Measurements from ENCODE around the gene B4GALT7.

Gene B4GALT7, protein sequence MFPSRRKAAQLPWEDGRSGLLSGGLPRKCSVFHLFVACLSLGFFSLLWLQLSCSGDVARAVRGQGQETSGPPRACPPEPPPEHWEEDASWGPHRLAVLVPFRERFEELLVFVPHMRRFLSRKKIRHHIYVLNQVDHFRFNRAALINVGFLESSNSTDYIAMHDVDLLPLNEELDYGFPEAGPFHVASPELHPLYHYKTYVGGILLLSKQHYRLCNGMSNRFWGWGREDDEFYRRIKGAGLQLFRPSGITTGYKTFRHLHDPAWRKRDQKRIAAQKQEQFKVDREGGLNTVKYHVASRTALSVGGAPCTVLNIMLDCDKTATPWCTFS

GRCh38 chr5:177599731-177600507 lies at the start of gene B4GALT7:
Gene B4GALT7, plus strand, starts transcription at chr5:177600132. Its CDS starts 79 bp downstream, at chr5:177600211.
- H3K36me3 ChIP-seq (ENCODE audit: insufficient read depth, low read length): no peaks in the 10 kb centered on the region; the same call in 1 of the 2 replicates
- peaks cover 4% of the 10 kb centered on the region for H4K20me1 ChIP-seq (ENCODE audit: insufficient read depth, low read length, poor library complexity, severe bottlenecking)

GRCh38 chr5:177552839-177553455 lies 47.0 kb upstream of the B4GALT7 start:
- H3K4me1 ChIP-seq (ENCODE audit: insufficient read depth, low read length, poor library complexity, severe bottlenecking): peaks cover 25% of the 10 kb centered on the region
- H3K27me3 ChIP-seq (ENCODE audit: insufficient read depth, low read length, poor library complexity, severe bottlenecking): no peaks in the 10 kb centered on the region
- TF ChIP-seq CTCF (conservative IDR thresholded peaks at IDR 0.05; ENCODE audit: low read length) (no peak), EZH2phosphoT487 (IDR thresholded peaks at IDR 0.05; ENCODE audit: borderline replicate concordance) (no peak)
- H3K9me2 ChIP-seq (replicated peaks; ENCODE audit: low read depth, low read length): no peaks in the 10 kb centered on the region
- H3K9ac ChIP-seq (ENCODE audit: low read depth, low read length, poor library complexity, severe bottlenecking): peak overlapping the region; percentile 77
- no peaks in the 10 kb centered on the region for H3K36me3 ChIP-seq (ENCODE audit: insufficient read depth, low read length)
- no peaks in the 10 kb centered on the region for H3K9me3 ChIP-seq (ENCODE audit: insufficient read depth, low read depth, low read length)
- peak overlapping the region; percentile 86 for H3K4me2 ChIP-seq (ENCODE audit: low read depth, low read length, poor library complexity, severe bottlenecking)
- no peak overlapping the region for H2AFZ ChIP-seq (ENCODE audit: low read length)
- H4K20me1 ChIP-seq (ENCODE audit: insufficient read depth, low read length, poor library complexity, severe bottlenecking): peaks cover 15% of the 10 kb centered on the region
- H3K79me2 ChIP-seq (ENCODE audit: insufficient read depth, low read length): peaks cover 39% of the 10 kb centered on the region
- H3K4me3 ChIP-seq (ENCODE audit: low read length, poor library complexity, severe bottlenecking): peak overlapping the region; percentile 79
- H3F3A ChIP-seq (ENCODE audit: low read depth): no peaks in the 10 kb centered on the region

More at GRCh38 chr5:177599731-177600507, at the start of gene B4GALT7:
- H3K4me1 ChIP-seq (ENCODE audit: insufficient read depth, low read length, poor library complexity, severe bottlenecking): peaks cover 5% of the 10 kb centered on the region
- no peaks in the 10 kb centered on the region for H3K9me3 ChIP-seq (ENCODE audit: insufficient read depth, low read depth, low read length)
- H3K9ac ChIP-seq (ENCODE audit: low read depth, low read length, poor library complexity, severe bottlenecking): peak within 1 kb of the TSS; percentile 79
- TF ChIP-seq CTCF (conservative IDR thresholded peaks at IDR 0.05; ENCODE audit: low read length): no peak
- TF ChIP-seq EZH2phosphoT487 (IDR thresholded peaks at IDR 0.05; ENCODE audit: borderline replicate concordance): no peak
- H3K9me2 ChIP-seq (replicated peaks; ENCODE audit: low read depth, low read length): no peaks in the 10 kb centered on the region
- H3K4me3 ChIP-seq (ENCODE audit: low read length, poor library complexity, severe bottlenecking): peak within 1 kb of the TSS; percentile 92
- no peaks in the 10 kb centered on the region for H3K27me3 ChIP-seq (ENCODE audit: insufficient read depth, low read length, poor library complexity, severe bottlenecking)
- peaks cover 8% of the 10 kb centered on the region; the same call in 1 of the 2 replicates for H3K79me2 ChIP-seq (ENCODE audit: insufficient read depth, low read length)
- H3K4me2 ChIP-seq (ENCODE audit: low read depth, low read length, poor library complexity, severe bottlenecking): peak within 1 kb of the TSS; percentile 92
- H2AFZ ChIP-seq (ENCODE audit: low read length): peak within 1 kb of the TSS; percentile 88
- H3F3A ChIP-seq (ENCODE audit: low read depth): no peaks in the 10 kb centered on the region

DNA sequence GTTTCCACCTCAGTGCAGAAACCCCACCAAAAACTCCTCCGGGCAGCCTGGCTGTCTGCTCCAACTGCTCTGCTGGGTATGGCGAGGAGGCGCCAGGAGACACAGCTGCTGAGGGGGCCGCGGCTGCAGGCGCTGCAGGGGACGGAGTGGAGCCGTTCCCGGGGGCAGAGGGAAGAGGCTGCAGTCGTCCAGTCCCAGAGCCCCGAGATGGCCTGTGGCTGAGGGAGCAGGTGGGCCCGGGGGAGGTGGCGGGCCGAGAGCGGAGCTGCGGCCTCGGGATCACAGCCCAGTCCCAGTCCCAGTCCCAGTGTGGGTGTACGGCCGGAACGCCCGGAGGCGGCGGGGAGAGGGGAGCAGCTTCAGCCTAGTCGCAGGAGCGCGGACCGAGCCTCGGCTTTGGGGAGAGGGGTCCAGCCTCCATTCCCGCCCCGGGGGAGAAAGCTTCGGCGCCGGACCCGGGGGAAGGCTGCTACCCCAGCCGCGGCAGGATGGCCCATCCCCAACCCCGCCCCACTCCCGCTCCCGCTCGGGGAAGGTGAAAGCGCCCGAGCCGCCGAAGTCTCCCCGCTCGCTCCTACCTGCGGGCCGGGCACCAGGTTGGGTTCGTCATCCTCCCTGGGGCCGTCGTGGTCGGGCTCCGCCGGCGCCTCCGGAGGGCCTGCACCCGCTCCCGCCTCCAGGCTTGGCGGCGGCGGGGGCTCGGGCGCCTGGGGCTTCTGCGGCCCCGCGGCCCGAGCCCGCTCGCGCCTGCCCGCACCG lies 46.1 kb upstream of the B4GALT7 start:
- H3K4me2 ChIP-seq (ENCODE audit: low read depth, low read length, poor library complexity, severe bottlenecking): peak overlapping the region; percentile 86
- H3K9me2 ChIP-seq (replicated peaks; ENCODE audit: low read depth, low read length): no peaks in the 10 kb centered on the region
- H4K20me1 ChIP-seq (ENCODE audit: insufficient read depth, low read length, poor library complexity, severe bottlenecking): peaks cover 15% of the 10 kb centered on the region
- H3F3A ChIP-seq (ENCODE audit: low read depth): no peaks in the 10 kb centered on the region
- H3K4me3 ChIP-seq (ENCODE audit: low read length, poor library complexity, severe bottlenecking): peak overlapping the region; percentile 79
- H3K27me3 ChIP-seq (ENCODE audit: insufficient read depth, low read length, poor library complexity, severe bottlenecking): no peaks in the 10 kb centered on the region
- peaks cover 25% of the 10 kb centered on the region for H3K4me1 ChIP-seq (ENCODE audit: insufficient read depth, low read length, poor library complexity, severe bottlenecking)
- no peaks in the 10 kb centered on the region for H3K9me3 ChIP-seq (ENCODE audit: insufficient read depth, low read depth, low read length)
- H3K79me2 ChIP-seq (ENCODE audit: insufficient read depth, low read length): peaks cover 39% of the 10 kb centered on the region
- H3K36me3 ChIP-seq (ENCODE audit: insufficient read depth, low read length): no peaks in the 10 kb centered on the region
- no peak for TF ChIP-seq CTCF (conservative IDR thresholded peaks at IDR 0.05; ENCODE audit: low read length)
- no peak for TF ChIP-seq EZH2phosphoT487 (IDR thresholded peaks at IDR 0.05; ENCODE audit: borderline replicate concordance)
- H3K9ac ChIP-seq (ENCODE audit: low read depth, low read length, poor library complexity, severe bottlenecking): peak overlapping the region; percentile 77
- 0 out of 2 replicates have a peak overlapping the region, but pooled peaks have one; percentile 12 for H2AFZ ChIP-seq (ENCODE audit: low read length)

All from Loucy (cell line).